ENCODE measurements around the gene EYS. TPM values are rescaled to one million over a fixed set of nuclear protein-coding genes. Genes with fewer than 3 reads are reported as not detected.

EYS gene
- total and polyA plus RNA-seq, 2 experiments from 2014 or later, result under 0.01 to 0.15 TPM

DNA sequence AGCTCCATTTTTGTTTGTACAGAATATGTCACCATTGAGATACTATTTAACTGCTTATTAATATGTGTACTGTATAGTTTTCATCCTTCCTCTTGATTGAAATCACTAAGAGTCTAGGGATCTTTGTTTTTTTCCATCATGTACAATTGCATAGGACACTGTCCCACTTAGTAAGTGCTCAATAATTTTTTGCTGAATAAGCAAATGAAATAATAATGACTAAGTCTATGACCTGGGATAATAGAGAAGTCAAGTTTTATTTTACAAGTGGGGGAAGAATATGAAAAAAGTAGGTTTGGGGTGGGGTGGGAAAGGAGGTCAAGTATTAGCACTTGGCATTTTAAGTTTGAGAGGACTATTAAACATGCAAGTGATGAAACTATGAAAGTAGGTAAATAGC, 4.5 kb upstream of the EYS start:
- Histone ChIP-seq H3K4me1 (ENCODE audit: low read depth) (no peaks in the 10 kb centered on the region), H3K4me3 (no peak overlapping the region), H3K27me3 (no peaks in the 10 kb centered on the region), H3K9me3 (ENCODE audit: low read depth) (no peaks in the 10 kb centered on the region), H3K36me3 (no peaks in the 10 kb centered on the region), H3K27ac (no peak overlapping the region)
- TF ChIP-seq, protein P1, sequence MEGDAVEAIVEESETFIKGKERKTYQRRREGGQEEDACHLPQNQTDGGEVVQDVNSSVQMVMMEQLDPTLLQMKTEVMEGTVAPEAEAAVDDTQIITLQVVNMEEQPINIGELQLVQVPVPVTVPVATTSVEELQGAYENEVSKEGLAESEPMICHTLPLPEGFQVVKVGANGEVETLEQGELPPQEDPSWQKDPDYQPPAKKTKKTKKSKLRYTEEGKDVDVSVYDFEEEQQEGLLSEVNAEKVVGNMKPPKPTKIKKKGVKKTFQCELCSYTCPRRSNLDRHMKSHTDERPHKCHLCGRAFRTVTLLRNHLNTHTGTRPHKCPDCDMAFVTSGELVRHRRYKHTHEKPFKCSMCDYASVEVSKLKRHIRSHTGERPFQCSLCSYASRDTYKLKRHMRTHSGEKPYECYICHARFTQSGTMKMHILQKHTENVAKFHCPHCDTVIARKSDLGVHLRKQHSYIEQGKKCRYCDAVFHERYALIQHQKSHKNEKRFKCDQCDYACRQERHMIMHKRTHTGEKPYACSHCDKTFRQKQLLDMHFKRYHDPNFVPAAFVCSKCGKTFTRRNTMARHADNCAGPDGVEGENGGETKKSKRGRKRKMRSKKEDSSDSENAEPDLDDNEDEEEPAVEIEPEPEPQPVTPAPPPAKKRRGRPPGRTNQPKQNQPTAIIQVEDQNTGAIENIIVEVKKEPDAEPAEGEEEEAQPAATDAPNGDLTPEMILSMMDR (IDR thresholded peaks at IDR 0.05; ENCODE audit: low read depth, low read length), result no peak
- DNase-seq (ENCODE audit: low read depth in 1 of 2, low spot score in 1 of 2), result no peak

DNA sequence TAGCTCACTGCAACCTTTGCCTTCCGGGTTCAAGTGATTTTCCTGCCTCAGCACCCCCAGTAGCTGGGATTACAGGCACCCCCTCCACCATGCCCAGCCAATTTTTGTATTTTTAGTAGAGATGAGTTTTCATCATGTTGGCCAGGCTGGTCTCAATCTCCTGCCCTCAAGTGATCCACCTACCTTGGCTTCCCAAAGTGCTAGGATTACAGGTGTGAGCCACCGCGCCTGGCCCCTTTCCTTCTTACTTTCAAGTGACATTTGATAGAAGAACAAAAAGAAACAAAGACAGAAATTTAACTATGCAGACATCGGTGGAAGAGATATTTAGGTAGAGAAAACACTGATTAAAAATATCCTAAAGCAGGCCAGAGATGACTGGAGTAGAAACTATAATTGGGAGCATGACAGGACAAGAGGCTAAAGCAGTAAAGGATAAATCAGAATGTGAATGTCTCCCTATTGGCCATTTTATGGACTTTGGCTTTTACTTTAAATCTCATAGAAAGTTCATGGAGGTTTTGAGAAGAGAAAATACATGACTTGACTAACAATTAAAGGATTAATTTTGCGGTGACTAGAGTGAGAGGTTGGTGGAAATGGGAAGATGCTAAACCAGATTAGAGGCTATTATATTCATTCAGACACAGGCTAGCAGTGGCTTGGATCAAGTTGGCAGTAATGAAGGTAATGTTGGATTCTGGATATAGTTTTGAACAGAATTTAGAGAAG, 2.2 kb upstream of the EYS start:
- Histone ChIP-seq H3K36me3 (no peaks in the 10 kb centered on the region), H3K27me3 (no peaks in the 10 kb centered on the region), H3K4me3 (no peak overlapping the region), H3K4me1 (ENCODE audit: low read depth) (no peaks in the 10 kb centered on the region), H3K27ac (no peak overlapping the region), H3K9me3 (ENCODE audit: low read depth) (no peaks in the 10 kb centered on the region)
- TF ChIP-seq, protein P1 (IDR thresholded peaks at IDR 0.05; ENCODE audit: low read depth, low read length), result no peak
- DNase-seq (ENCODE audit: low read depth in 1 of 2, low spot score in 1 of 2), result no peak

DNA sequence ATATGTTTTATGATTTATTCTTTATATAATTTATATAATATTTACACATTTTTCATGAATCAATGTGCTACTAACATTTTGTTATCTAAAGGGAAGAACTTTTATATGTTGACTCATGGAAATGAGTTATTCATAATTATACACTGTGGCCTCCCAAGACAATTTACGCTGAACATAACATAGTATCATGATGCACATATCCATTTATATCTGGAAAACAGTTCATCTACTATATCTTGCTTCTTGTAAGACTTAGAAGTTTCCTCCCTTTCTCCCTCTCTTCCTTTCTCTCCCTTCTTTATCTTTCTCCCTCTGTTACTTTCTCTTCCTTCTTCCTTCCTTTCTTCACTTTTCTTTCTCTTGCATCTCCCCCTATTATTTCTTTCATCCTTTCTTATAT, 1.1 kb upstream of the EYS start:
- DNase-seq (ENCODE audit: low read depth in 1 of 2, low spot score in 1 of 2), result no peak
- Histone ChIP-seq H3K4me1 (ENCODE audit: low read depth) (no peaks in the 10 kb centered on the region), H3K36me3 (no peaks in the 10 kb centered on the region), H3K27me3 (no peaks in the 10 kb centered on the region), H3K27ac (no peak overlapping the region), H3K9me3 (ENCODE audit: low read depth) (no peaks in the 10 kb centered on the region), H3K4me3 (no peak overlapping the region)
- TF ChIP-seq, protein P1 (IDR thresholded peaks at IDR 0.05; ENCODE audit: low read depth, low read length), result no peak

DNA sequence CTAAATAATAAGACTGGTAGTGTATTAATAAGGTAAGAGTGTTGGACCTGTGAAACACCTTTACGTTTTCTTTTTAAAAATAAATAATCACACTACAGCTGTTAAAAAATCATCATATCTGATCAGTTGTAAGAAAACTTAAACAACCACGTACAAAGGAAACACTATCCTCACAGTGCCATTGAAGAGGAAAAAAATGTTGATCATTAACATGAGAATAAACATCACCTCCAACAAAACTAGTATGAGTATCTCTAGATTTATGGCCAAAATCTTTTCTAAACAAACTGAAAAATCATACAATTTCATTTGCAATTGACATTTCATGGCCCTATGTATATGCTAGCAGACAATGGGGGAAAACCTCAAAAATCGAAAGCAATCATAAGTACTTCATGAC, 590 bp downstream of the EYS start:
- no peak for DNase-seq (ENCODE audit: low read depth in 1 of 2, low spot score in 1 of 2)
- Histone ChIP-seq H3K27me3 (no peaks in the 10 kb centered on the region), H3K36me3 (no peaks in the 10 kb centered on the region), H3K27ac (no peak overlapping the region), H3K4me1 (ENCODE audit: low read depth) (no peaks in the 10 kb centered on the region), H3K4me3 (no peak overlapping the region), H3K9me3 (ENCODE audit: low read depth) (no peaks in the 10 kb centered on the region)
- TF ChIP-seq, protein P1 (IDR thresholded peaks at IDR 0.05; ENCODE audit: low read depth, low read length), result no peak

DNA sequence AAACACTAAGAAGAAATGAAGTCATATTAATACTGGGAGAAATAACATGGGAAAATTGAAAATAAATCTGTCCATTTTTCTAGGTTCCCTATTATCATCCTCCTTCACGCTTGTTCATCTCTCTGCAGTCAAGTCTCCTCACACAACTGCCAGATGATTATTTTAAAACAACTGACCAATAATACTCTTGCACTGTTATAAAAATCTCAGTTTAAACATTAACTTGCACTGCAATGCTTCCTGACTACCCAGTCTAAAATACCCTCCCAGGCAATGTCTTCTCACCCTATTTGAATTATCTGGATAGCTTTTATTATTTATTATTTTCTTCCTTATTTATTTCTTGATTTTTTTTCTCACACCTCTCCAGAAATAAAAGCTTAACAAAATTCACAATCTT, 5.7 kb downstream of the EYS start:
- Histone ChIP-seq H3K9me3 (ENCODE audit: low read depth) (no peaks in the 10 kb centered on the region), H3K27ac (no peak overlapping the region), H3K36me3 (no peaks in the 10 kb centered on the region), H3K4me1 (ENCODE audit: low read depth) (no peaks in the 10 kb centered on the region), H3K4me3 (no peak overlapping the region), H3K27me3 (no peaks in the 10 kb centered on the region)
- TF ChIP-seq, protein P1 (IDR thresholded peaks at IDR 0.05; ENCODE audit: low read depth, low read length), result no peak
- no peak for DNase-seq (ENCODE audit: low read depth in 1 of 2, low spot score in 1 of 2)

Data from cardiac muscle cell (in vitro differentiated cells and primary cell).